ENCODE measurements around the gene DSPP.

DNA sequence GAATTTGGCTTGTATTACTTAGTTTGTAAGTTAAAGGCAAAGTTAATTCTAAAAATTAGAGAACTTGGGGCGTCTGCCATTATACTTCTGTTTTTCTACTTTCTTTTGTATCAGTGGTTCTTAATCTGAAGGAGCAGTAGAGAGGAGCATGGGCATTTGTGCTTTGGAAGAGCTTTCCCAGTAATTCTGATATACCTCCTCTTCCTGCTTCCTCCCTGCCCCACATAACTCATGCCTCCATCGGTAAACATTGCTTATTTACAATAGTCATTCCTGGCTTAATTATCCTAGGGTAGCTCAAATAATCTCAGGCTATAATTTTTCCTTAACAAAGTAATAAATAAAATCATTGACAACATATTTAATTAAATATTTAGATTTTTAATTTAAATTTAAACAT lies 42.1 kb upstream of the DSPP start:
- TF ChIP-seq, protein P1, sequence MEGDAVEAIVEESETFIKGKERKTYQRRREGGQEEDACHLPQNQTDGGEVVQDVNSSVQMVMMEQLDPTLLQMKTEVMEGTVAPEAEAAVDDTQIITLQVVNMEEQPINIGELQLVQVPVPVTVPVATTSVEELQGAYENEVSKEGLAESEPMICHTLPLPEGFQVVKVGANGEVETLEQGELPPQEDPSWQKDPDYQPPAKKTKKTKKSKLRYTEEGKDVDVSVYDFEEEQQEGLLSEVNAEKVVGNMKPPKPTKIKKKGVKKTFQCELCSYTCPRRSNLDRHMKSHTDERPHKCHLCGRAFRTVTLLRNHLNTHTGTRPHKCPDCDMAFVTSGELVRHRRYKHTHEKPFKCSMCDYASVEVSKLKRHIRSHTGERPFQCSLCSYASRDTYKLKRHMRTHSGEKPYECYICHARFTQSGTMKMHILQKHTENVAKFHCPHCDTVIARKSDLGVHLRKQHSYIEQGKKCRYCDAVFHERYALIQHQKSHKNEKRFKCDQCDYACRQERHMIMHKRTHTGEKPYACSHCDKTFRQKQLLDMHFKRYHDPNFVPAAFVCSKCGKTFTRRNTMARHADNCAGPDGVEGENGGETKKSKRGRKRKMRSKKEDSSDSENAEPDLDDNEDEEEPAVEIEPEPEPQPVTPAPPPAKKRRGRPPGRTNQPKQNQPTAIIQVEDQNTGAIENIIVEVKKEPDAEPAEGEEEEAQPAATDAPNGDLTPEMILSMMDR (IDR thresholded peaks at IDR 0.05): no peak
- TF ChIP-seq, protein P2, sequence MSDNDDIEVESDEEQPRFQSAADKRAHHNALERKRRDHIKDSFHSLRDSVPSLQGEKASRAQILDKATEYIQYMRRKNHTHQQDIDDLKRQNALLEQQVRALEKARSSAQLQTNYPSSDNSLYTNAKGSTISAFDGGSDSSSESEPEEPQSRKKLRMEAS (IDR thresholded peaks at IDR 0.05; ENCODE audit: low read depth): no peak
- TF ChIP-seq, protein P3, sequence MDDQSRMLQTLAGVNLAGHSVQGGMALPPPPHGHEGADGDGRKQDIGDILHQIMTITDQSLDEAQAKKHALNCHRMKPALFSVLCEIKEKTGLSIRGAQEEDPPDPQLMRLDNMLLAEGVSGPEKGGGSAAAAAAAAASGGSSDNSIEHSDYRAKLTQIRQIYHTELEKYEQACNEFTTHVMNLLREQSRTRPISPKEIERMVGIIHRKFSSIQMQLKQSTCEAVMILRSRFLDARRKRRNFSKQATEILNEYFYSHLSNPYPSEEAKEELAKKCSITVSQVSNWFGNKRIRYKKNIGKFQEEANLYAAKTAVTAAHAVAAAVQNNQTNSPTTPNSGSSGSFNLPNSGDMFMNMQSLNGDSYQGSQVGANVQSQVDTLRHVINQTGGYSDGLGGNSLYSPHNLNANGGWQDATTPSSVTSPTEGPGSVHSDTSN (IDR thresholded peaks at IDR 0.05): no peak
- no peak for TF ChIP-seq TEAD4 (IDR thresholded peaks at IDR 0.05; ENCODE audit: borderline replicate concordance, insufficient read depth)
- TF ChIP-seq GABPA (IDR thresholded peaks at IDR 0.05; ENCODE audit: low read depth): no peak
